OCI-LY3 (cell line): ENCODE results near the gene SNX24.

Experiments
- EZH2phosphoT487 ChIP-seq: fragments of 200-600 bp; shearing (Covaris generic); IDR thresholded peaks from 2 replicates; pipeline ENCODE4 v1.6.1; 2018; ENCODE audit warnings: antibody characterized with exemption, mixed run types, low read depth
- TF ChIP-seq, protein P1 (sequence below): fragments of 200-600, 300-600 bp; sonication (generic); IDR thresholded peaks from 2 replicates; pipeline ENCODE4 v1.5.1; 2014; ENCODE audit warnings: antibody characterized with exemption, low read length, low read depth

DNA sequence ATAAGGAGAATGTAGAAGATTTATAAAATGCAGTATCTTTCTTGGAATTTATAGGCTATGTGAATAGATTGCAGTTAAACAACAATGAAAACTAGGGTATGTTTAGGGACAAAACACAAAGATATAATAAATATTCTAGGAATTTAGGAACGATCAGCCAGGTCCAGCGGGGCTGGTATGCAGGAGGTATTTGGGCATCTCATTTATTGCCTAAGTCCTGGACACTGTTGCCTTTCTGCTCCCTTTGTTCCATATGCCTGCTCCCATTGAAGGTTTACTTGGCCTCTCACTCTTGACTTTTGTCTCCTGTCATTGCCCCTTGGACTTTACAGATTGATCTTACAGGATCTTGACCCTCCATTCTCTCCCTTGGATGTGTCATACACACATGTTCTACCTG, 55.9 kb downstream of the SNX24 start:
- no peak for TF ChIP-seq EZH2phosphoT487
- TF ChIP-seq, protein P1, sequence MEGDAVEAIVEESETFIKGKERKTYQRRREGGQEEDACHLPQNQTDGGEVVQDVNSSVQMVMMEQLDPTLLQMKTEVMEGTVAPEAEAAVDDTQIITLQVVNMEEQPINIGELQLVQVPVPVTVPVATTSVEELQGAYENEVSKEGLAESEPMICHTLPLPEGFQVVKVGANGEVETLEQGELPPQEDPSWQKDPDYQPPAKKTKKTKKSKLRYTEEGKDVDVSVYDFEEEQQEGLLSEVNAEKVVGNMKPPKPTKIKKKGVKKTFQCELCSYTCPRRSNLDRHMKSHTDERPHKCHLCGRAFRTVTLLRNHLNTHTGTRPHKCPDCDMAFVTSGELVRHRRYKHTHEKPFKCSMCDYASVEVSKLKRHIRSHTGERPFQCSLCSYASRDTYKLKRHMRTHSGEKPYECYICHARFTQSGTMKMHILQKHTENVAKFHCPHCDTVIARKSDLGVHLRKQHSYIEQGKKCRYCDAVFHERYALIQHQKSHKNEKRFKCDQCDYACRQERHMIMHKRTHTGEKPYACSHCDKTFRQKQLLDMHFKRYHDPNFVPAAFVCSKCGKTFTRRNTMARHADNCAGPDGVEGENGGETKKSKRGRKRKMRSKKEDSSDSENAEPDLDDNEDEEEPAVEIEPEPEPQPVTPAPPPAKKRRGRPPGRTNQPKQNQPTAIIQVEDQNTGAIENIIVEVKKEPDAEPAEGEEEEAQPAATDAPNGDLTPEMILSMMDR: no peak
